Measurements from ENCODE around the gene RMI2.

Gene RMI2

DNA sequence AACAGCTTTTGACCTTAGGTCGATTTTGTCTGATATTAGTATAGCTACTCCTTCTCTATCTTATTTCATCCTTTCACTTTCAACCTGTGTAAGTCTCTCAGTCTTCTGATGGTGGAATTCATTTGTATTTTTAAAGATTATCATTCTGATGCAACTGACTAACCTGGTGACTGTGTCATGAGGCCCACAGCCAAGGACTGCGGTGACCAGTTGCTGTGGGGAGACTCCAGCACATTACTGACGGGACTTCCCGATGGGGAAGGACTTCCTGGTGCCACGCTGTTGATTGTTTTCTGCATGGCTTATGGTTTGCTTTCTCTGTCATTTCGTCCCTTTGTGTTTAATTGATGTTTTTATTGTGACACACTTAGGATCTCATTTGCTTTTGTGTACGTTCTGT lies 34.2 kb downstream of the RMI2 start:
- DNase-seq (ENCODE audit: low read depth in 2 of 2, low spot score in 1 of 2) = no peak

DNA sequence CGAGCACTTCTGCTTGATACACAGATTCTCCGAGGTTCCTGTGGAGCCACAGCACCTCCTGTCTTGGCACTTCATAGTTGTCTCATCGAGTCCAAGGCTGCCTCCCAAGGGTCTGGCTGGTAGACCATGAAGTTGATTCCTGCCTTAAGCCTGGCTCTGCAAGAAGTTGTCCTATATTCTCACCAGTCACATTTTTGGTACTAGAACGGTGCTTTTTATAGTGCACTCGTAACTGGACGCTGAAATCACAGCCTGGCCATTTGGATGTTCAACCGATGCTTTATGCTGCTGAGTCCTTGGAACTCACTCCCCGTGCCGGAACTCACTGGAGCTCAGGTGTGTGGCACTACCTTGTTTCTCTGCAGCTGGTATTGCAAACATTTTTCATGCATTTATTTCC lies 35.6 kb downstream of the RMI2 start:
- DNase-seq (ENCODE audit: low read depth in 2 of 2, low spot score in 1 of 2) = no peak

DNA sequence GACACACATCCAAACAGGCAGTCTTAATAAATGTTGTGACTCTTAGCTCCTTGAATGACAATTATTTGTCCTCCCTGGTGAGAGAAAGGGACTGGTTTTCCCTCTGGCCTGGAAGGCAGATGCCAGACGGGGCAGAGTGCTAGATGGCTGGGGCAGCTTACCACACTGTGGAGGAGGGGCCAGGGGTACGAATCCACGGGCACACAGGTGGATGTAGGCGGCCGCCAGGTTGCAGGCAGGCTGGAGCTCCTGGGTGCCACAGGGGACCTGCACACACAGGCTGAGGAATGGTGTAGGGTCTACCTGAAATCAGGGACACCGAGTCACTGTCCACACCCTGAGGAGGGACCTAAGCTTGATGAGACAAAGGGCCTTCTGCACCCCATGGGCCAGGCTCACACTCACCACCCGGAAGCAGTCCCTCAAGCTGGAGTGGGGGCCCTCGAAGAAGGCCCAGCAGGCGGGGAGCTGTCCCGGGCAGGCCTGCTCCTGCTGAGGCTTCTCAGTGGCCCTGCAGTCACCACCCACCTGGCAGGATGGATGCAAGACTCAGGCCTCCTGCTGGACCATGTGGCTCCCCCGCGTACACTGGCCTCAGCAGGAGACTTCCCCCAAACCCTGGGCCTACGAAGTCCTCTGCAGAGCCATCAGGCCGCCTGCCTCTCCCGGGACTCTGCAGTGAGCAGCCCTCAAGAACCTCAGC lies 38.4 kb downstream of the RMI2 start:
- DNase-seq (ENCODE audit: low read depth in 2 of 2, low spot score in 1 of 2) = no peak

DNA sequence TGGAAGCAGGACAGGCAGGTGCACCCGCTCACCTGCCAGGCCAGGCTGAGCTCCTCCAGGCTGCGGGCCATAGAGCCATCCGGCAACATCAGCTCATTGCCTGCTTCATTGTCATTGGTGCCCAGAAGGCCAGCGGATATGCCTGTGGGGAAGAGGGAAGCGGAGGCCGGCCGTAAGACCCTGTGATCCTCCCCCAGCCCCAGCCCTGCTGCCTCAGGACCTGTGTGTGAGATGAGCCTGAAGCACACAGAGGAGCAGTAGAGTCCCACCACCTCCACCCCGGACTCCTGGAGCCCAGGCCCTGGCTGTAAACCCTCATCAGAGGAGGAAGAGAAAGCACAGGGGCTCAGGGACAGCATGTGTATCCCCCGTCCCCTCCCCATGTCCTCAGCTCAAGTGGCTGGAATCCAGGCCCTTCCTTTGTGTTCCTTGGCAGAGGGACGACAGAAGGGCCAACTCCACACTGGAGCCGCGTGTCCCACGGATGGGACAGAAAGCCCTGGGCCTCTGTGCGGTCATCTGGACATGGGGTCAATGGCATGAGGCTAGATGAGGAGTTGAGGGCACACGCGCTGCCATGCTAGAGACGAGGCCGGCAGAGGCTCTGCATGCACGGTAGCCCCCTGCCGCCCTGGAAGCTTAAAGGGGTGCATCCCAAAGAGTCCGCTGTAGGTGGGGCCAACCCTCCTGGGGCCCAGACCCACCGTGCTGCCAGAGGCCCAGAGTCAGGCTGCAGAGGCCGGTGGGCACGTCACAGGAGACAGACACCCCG lies 39.1 kb downstream of the RMI2 start:
- DNase-seq (ENCODE audit: low read depth in 2 of 2, low spot score in 1 of 2) = no peak

DNA sequence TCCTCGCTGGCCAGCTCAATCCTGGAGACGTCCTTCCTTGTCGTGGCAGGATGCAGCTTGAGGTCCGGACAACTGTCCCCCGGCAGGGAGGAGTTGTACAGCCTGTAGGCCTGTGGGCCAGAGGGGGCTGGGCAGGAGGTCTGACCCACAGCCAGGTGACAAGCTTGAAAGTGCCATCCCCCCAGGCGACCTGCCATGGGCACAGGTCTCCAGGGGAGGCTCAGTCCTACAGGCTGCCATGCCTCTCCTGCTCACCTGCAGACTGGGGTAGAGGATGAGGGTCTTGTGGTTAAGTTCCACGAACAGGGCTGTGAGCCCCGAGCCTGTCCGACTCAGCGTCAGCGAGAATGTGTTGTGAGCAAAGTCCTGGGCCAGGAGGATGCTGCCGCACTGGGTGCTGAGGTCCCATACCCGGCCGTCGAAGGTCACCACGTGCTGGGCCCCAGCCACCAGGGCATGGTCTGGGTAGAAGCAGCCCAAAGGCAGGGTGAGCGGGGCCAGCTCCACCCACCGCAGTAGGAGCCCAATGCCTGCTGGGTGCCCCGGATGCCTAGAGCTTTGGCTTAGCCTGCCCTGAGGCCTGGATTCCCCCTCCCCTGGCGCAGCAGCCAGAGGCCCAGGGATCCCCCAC lies 39.8 kb downstream of the RMI2 start:
- no peak for DNase-seq (ENCODE audit: low read depth in 2 of 2, low spot score in 1 of 2)

DNA sequence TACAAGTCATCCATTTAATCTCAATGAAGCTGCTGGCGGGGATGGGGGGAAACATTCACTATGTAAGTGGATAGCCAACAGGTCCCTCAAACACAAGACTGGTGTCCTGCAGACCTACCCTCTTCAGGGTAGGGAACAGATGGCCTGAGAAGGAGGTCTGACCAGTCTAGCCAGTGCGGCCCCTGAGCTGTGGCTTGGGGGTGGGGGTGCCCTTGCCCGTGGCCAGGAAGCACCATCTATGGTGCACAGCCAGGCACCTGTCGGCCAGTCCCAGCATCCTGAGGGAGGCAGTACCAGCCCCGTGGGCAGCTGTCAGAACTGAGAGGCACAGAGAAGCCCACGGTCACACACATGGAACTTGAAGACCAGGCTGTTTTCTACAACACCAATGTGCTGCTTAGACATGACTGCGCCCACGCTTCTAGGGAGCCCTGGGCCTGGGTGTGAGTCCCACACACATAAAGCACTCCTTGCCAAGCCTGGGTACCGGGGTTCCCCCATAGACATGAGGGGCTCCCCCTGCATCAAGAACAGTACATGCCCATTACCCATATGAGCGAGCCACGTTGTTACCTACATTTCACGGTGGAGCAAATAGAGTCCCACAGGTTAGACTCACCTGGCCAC lies 40.9 kb downstream of the RMI2 start:
- DNase-seq (ENCODE audit: low read depth in 2 of 2, low spot score in 1 of 2) = no peak

DNA sequence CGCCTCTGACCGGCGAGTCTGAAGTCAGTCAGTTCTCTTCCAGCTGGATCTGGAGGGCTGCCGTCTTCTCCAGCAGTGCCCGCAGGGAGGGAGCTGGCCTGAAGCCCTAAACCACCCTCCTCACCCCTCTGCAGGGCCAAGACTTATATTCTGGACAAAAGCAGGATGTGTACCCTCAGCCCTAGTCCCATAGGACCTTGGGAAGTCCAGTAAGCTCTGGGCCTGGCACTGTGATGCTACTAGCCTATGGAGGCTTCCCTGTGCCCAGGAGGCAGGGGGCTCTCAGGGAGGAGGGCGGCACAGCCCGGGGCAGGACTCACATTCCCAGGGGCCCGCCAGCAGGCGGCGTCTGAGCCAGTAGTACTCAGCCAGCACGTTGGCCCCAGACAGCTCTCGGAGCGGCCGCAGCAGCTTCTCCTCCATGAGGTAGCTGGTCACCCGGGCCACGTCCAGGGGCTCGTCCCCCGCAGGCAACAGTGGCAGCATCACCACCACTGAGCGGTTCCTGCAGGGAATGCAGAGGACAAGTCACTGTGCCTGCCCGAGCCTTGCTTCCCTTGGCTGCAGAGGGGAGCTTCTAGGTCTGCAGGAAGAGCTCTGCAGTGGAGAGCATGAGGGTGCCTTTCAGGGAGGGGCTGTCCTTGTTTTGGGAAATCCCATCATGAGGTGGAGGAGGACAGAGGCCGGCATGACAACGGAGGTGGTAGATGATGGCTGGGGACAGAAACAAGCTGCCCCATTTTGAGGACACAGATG lies 41.7 kb downstream of the RMI2 start:
- no peak for DNase-seq (ENCODE audit: low read depth in 2 of 2, low spot score in 1 of 2)

DNA sequence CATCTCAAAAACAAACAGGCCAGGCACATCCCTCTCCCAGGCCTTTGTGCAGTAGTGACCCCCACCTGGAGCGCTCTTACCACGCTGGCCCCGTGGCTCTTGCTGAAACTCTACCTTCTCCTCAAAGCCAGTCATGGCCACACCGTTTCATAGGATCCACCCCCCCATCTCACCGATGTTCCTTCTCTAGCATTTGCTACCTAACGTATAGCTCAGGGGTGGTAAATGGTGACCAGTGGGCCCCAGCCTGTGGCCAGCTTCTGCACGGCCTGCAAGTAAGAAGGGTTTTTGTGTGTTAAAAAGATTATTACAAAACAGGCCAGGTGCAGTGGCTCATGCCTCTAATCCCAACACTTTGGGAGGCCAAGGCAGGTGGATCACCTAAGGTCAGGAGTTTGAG lies 43.8 kb downstream of the RMI2 start:
- DNase-seq (ENCODE audit: low read depth in 2 of 2, low spot score in 1 of 2) = no peak

DNA sequence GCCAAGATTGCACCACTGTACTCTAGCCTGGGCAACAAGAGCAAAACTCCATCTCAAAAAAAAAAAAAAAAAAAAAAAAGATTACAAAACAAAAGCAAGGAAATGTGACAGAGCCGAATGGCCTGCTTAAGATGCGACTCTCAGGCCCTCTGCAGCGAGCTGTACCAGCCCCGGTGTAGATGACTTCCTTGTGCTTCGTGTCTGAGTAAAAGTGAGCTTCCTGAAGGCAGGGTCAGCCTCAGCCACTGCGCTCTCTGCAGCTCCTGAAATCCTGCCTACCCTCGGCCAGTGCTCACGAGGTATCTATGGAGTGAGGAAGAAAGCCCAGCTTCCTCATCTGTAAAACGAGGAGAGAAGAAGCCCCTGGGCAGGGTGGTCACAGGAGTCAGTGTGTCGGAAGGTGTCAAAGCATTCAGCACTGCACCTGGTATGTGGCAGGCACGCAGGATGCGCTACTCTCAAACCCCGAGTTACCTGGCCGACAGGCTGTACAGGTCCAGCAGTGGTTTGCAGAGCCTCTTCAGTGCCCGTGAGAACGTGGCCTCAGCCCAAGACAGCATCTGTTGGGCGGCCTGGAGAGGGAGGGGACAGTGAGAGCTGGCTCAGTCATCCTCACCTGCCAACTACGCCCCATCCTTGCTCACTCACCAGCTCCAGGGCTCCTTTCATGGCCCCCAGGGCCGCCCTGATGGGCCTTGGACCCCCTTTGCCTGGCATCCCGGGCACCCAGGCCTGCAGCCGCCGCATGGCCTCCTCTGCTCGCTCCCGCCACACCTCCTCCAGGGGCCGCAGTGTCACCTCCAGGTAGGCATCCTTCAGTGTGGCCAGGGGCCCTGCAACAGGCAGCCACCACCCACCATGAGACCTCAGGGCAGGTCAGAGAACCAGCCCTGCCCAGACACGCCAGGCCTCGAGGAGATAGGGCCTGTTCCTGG lies 44.6 kb downstream of the RMI2 start:
- no peak for DNase-seq (ENCODE audit: low read depth in 2 of 2, low spot score in 1 of 2)

DNA sequence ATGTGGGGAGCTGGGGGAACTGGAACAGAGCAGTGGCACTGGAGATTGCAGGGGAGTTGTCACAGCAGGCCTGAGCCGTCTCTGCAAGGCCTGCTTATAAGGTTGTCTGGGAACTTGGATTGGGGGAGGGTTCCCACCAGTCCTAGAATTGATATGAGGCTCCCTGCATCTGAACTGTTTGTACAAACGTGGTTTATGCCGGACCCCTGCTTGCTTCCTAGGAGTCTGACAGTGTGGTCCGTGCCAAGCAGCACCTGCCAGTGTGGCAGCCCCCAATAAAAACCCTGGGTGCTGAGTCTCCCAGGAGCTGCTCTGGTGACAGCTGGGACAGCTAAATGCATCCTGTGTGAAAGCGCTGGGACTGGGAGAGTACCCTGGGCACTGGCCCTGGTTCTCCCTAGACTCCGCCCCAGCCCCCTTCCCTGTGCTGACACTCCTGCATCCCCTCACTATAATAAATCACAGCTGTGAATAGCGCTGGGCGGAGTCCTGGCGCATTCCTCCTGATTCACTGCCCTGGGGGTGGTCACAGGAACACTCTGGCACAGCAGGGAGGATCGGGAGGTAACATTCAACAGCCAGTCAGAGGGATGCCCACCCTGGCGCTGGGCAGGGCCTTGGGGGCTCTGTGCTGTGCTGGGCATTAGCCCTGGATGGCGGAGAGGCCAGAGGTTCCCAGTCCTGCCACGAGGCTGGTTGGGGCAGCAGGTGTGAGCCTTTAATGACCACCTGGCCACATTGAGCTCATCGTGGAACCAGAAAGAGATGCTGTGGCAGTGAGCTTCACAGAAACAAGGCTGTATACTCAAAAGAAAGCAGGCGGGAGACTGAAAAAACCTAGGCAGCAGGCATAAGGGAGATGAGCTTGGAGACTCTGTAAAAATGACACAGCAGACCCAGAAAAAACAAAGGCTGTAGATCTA lies 45.6 kb downstream of the RMI2 start:
- no peak for DNase-seq (ENCODE audit: low read depth in 2 of 2, low spot score in 1 of 2)

DNA sequence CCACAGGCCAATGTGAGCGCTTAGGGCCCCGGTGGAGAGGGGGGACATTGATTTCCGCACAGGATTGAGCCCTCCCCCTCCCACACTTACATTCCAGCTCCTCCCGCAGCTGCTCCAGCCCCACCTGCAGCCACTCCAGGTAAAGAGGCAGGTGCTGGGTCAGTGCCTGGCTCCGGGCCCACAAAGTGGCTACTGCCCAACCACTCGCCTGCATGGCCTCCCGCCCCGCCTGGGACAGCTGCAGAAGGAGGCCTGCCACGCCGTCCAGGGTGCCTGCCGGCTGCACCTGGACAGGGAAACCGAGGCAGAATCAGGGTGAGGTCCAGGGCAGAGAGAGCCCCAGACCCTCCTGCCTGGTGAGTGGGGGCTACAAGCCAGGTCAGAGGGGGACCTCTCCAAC lies 46.3 kb downstream of the RMI2 start:
- no peak for DNase-seq (ENCODE audit: low read depth in 2 of 2, low spot score in 1 of 2)

DNA sequence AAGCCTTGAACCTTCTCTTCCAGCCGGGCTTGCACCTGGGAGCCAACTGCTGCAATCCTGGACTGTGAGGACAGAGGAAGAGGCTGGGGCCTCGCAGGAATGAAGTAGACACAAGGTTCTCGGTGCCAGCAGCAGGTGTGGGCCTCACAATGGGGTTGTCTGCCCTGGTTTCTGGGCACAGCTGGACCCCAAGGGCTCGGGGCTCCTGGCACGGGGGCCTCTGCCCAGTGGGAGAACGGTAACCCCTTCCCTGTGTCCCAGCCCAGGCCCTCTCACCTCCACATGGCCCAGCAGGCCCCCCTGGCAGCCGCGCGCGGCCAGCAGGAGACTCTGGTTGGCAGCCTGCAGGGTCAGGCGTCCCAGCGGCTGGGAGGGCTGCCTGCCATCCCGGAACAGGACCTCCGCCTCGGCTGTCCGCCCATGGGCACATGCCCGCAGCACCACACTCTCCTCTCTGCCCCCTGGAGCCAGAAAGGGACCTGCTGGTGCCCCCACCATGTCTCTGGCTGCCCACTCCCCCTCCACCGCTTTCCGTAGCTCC lies 46.9 kb downstream of the RMI2 start:
- no peak for DNase-seq (ENCODE audit: low read depth in 2 of 2, low spot score in 1 of 2)

DNA sequence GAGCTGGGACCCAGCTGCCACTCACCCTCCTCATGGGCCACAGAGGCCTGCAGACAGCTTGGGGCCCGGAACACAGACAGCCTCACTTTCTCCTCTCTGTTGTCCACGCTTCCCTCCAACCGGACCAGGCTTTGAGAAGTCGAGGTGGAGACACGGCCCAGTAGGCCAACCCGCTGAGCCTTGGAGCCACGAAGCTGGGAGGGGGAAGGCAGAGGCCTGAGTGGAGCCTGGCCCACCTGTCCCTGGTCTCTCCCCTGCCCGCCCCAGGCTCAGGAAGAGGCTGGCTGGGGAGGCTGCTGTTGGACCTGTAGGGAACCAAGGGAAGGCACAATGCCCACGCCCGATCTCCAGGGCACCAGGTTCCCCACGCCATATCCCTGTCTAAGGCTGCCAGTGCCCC lies 48.1 kb downstream of the RMI2 start:
- no peak for DNase-seq (ENCODE audit: low read depth in 2 of 2, low spot score in 1 of 2)

DNA sequence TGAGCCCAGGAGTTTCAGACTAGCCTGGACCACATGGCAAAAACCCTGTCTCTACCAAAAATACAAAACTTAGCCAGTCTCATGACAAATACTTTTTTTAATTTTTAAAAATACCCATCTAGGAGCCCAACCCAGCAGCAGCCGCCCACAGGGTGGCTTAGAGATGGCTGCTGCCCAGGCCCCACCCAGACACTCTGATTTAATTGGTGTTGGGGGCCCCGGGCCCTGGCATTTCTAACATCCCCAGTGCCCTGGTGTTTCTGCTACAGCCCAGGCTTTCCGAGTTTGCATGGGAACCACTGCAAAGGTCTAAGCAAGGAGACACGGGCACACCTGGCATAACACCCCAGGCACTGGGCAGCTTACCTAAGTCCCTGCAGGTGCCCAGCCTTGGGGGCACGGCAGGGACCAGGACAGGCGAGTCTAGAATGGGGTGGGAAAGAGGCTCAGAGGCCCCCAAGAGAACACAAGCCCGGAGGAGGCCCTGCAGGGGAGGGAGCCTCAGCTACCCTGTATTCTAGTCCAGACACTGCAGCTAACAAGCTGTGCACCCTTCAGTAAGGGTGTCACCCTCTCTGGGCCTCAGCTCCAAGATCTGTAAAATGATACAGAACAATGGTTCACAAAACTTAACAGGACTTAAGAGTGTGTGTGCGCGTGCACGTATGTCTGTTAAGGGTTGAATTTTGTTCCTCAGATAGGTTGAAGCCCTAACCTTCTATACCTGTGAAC lies 48.8 kb downstream of the RMI2 start:
- DNase-seq (ENCODE audit: low read depth in 2 of 2, low spot score in 1 of 2) = no peak

DNA sequence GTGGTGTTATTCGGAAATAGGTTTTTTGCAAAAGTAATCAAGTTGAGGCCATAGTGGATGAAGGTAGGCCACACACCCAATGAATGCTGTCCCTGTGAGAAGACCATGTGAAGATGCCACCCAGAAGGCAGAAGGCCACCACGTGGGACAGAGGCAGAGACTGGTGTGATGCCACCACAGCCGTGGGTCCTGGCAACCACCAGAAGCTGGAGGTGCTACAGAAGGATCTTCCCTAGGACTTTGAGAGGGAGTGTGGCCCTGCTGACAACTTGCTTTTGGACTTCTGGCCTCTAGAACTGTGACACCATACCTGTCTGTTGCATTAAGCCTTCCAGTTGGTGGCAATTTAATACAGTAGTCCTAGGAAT lies 49.3 kb downstream of the RMI2 start:
- DNase-seq (ENCODE audit: low read depth in 2 of 2, low spot score in 1 of 2) = no peak

DNA sequence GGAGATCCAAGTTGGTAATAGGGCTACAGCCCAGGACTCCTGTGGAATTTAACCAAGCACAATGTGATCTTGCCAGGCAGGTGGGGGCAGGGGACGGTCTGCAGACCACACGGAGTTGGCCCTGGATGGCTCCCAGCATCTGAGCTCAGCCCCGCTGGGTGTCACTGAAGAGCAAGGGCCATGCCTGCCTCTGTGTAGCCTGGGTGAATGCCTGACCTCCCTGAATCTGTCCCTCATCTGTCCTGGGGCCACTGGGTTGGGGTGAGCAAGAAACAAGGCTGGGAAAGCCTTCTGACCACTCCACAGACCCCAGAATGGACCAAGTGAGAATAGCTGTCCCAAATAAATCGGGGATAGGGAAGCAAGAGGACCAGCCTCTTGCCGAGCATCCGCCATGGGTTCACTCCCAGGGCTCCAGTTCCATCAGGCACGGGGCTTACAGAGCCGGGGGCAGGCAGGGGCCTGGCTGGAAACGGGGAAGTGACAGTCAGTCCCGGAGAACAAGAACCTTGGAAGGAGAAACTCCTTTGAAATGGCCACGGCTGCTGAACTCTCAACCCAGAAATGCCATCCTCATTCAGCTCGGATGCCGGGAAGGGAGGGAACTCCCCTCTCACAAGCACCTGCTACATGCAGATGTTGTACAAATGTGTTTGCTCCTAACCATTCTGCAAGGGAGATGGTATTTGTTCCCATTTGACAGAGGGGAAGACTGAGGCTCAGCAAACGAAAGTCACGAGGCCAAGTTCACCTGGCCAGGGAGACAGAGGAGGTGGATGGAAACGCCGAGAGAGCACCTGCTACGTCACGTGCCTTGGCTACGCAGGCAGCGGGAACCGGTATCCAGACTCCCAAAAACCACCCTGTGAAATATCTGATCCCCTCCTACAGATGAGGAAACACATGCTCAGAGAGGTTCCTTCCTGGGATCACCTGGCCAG lies 50.0 kb downstream of the RMI2 start:
- DNase-seq (ENCODE audit: low read depth in 2 of 2, low spot score in 1 of 2) = no peak

DNA sequence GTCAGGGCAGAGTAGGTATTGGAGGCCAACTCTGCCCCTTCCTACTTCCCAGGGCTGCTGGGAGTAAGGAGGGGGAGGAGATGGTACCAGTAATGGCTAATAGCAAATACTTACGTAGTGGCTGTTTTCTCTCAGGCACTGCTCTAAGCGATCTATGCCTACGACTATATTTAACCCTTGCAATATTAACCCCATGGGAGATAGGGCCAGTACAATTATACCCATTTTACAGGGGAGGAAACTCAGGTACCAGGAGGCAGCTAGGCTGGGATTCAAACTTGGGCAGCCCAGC lies 50.6 kb downstream of the RMI2 start:
- DNase-seq (ENCODE audit: low read depth in 2 of 2, low spot score in 1 of 2) = no peak

Measured in stimulated activated CD8-positive, alpha-beta memory T cell treated with anti-CD3 and anti-CD28 coated beads, Interleukin-4, amount 100 ng/mL, for 4 hours (primary cell).